Activated CD4-positive, alpha-beta T cell treated with anti-CD3 and anti-CD28 coated beads, Interleukin-2, Interleukin-6, amounts not matched to agents 100 ng/mL and 50 ng/mL, durations not matched to agents 16 hours and 8 hours (primary cell): ENCODE measurements around the gene FOXO3.

Source experiments
- DNase-seq: peaks from one replicate; pipeline ENCODE4 v3.0.0-alpha.2; 2020

The FOXO3 gene

DNA sequence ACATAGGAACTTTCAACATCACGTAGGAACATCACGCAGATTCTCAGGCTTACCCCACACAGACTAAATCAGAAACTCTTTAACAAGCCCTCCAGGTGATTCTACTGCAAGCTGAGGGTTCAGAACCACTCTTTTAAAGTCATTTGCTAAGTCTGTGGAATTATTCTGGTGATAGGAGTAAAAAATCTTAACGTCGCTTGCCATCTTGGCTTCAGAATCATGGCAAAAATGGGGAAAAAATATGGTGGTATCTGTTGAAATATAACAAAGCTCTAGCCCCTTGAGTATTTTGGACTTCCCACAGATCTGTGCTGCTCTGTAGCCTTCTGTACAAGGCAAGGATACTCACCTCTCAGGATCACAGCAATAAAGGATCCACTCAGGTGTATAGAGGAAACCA, 17.4 kb downstream of the FOXO3 start:
- DNase-seq, result no peak

DNA sequence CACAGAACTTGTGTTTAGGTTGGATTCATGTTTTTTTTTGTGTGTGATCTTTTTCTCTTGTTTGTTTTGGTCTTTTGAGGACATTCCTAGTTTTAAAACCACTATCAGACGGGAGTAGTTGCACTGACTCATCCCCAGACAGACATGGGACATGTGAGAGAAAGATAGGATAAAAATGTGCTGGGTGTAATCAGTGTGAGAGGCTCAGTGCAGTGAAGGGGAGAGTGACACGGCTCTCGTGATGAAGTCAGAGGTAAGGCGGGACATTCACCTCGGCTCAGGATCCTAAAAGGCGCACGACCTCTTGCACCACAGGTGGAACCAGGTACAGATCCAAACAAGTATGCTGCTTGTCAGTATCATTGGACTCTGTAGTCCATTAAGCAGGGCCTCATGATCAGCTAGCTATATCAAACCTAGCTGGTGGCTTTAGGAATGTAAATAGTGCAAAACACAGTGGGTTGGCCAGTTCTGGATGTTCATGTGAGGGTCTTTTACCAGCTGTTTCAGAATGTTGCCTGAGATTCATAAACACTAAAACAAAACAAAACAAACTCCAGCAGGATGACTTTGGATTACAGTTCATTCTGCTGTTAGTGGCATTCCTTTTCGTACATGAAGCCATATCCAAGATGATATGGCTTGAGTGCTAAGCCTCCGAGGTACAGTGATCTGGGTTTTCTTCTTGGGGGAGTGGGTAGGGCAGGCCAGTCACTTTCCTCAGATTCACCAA, 18.0 kb downstream of the FOXO3 start:
- no peak for DNase-seq

DNA sequence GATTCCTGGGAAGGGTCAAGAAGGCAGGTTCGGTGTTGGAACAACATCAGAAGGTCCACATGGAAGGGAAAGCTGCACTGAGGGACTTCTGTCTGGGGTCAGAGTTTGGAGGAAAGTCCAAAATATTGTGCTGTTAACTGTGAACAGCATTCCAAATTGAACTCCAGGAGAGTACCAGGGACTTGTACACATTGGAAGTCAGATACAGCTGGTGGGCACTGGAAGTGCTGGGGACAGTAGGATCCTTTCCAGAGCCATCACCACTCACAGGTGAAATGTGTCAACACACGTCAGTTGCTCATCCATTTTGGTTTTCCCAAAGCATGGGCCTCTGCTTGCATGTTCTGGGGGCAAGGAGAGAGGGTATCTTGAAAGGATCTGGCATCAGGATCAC, 18.6 kb downstream of the FOXO3 start:
- no peak for DNase-seq

DNA sequence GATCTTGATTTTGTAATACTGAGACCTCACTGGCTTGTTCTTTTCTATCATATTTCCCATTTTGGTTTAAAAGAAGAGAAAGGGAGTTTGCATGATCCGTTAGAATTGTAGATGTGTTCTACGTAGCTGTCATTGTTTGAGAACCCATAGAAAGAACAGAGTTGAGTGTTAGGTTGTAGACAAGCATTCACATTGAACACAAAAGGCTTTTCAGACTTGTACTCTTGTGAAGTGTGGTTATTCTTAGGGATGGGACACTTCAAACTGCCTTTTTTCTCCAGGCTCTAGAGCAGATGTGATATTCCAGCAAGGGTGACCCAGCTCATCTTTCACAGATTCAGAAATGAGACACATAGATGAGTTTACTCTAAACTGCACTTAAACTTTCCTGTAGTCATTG, 19.9 kb downstream of the FOXO3 start:
- DNase-seq, result no peak

DNA sequence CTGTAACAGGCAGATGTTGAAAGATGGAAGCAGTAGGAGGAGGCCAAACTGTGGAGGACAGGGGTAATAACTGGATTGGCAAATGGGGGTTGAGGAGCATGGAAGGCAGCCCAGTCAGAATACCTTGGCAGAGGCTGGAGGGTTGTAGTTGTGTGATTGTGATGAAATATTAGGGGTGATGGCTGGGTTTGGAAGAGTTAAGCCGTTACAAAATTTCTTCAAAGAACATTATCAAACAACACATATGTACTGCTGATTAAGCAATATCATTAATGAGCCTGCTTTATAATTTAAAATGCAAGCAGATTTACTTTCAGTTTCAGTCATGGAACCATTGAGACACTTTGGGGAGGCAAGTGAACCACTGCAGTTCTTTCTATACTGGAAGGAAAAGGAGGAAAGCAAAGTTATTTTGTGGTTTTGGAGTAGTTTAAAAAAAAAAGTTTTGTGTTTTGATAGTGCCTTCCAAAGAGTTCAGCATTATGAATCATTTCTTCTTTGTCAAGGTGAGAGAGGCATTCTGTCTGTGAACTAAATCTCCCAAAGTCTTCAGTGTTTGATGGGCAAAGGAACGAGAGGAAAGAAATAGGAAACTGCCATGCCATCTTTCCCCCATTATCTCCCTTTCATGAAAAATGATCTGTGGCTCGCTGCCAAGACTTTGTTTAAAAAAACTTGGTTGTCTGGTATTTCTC, 20.7 kb downstream of the FOXO3 start:
- DNase-seq, result peak; percentile 11

DNA sequence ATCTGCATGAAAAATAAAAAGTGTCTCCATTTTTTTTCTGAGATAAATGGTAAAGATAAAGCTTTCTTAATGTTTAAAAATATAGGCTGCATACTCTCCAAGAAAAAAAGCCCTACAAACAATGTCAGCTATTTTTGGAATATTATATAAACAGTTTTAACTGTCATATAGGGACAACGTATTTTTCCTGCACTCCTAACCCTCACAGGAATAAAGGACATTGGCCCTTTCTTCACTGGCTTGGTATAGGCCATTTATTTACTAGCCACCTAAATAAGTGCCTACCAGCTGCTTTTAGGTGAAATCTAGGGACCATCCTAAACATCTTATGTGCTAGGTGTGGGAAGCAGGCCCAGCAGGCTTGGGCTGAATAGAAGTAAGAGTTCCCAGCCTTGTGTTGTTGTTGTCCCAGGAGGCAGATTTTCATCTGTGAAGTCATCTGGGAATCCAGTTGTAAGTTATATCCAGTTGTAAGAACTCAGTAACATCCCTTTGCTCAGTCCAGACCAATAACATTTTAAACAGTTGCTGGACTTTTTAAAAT, 21.3 kb downstream of the FOXO3 start:
- DNase-seq, result no peak

DNA sequence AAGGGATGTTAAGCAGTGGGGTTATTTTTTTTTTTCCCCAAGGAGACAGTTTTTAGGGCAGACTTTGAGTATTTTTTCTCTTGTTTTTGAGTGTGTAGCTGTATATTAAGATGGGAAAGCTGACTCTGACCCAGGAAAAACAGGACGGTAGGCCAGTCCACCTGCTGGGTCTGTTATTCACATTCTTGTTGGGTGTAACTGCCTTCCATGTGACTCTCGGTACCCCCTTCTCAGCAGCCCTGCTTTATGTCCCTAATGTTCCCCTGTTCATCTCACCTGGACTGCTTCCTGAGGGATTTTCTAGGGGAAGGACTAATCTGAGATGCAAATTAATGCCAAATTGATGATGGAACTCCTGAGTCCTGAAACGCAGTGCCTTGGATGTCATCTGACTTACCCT, 21.9 kb downstream of the FOXO3 start:
- DNase-seq, result no peak

DNA sequence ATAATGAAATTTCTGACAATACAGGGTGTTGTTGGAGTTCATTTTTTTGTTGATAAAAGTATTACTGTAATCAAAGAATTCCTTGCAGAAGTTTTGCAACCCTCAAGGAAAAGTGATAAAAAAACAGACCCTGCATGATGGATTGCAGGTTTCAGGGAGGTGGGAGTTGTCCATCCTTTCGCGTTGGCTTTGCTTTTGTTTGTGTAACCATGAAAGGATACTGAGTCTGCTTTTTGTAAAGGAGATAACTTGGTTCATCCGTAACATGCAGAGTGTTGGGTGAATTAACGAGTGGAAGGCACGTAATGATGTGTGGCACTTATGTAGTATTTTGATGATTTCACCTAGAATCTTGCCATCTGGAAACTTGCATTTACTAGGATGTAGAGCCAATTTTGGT, 23.6 kb downstream of the FOXO3 start:
- no peak for DNase-seq

DNA sequence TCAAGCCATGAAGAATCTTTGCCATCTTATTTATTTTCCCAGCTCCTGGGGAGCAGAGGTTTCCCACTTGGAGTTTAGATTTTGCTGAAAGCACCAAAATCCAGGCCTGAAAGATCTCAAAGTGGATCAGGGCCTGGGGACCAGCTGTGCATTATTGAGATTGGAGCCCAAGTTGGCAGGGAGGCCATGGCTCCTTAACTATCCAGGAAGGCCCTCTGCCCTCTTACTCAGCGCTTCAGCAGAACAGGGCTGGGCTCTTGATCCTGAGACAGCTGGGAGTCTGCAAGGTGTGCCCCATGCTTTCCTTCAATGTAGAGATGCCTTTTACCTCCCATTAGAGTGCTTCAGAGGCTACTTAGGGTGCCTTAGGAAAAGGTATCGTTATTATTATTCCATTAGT, 24.6 kb downstream of the FOXO3 start:
- no peak for DNase-seq

DNA sequence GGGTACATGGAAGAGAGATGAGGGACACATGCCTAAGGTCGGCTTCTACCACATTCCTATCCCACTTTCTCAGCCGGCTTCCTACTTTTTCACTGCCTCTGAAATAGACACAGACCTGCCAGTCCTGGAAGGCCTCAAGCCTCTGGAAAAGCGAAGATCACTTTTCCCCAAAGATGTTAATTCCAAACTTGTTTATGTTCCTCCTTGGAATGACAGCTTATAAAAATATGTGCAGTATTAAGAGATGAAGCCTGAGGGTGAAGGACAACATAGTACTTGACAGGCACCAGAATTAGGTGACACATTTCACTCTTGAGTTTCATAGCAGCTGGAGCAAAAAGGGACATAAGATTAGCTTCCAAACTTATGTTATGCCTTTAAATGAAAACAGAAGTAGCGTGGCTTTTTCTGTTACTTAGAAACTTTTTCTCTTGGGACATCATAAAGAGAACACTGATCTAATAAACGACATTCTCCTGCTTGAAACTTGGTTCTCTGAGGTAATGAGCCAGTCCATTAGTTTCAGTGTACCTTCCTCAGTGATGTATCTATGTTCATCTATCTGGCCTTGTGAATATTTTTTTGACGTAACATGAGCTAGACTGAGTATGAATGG, 25.3 kb downstream of the FOXO3 start:
- DNase-seq, result no peak

DNA sequence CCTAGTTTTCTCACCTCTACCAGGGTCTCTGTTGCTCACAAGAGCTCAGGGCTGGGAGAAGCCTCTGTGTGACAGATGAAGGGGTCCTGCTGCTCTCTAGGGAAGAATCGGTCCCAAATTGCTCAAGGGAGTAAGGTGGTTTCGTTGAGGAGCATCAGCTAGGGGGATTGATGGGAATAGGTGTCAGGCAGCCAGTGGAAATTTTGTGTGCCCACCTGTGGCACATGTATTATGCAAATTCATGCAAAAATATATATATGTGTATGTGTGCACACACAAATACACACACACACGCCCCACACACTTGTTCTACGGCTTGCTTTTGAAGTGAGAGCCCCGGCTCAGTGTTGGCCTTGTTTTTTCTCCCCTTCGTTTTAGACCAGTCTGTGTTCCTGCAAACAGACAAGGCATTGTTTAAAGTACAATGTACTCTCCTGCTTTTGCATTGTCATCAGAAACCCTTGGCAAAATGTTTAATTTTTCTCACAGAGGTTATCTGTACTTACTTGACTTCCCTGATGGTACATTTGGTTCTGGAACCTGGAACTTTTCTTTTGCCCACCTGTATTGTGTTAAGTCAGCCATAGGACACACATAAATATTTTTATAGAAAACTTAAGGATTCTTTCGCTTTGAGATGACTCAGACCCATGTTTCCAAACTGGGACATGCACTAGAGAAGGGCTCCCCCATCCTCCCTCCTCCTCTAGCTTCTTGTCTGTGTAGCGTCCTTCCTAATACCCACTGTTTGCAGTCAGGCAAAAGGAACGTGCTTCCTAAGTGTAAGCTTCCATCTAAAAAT, 26.7 kb downstream of the FOXO3 start:
- no peak for DNase-seq

DNA sequence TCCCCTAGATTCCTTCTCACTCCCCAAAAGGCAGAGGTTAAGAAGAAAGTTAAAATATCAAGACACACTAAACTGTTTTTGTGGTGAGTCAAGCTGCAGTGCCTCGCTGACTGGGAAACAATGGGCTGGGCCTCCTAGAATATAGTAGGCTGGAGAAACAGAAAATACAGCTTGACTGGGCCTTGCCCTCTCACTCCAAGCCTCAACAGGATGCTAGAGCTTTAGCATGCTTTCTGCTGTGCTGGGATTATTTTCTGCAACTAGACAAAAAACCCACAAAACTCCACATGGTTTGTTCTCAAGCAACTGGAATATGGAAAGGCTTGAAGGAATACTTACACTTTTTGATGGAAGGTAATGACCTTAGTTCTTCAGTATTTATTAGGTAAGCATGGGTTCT, 27.9 kb downstream of the FOXO3 start:
- DNase-seq, result no peak

DNA sequence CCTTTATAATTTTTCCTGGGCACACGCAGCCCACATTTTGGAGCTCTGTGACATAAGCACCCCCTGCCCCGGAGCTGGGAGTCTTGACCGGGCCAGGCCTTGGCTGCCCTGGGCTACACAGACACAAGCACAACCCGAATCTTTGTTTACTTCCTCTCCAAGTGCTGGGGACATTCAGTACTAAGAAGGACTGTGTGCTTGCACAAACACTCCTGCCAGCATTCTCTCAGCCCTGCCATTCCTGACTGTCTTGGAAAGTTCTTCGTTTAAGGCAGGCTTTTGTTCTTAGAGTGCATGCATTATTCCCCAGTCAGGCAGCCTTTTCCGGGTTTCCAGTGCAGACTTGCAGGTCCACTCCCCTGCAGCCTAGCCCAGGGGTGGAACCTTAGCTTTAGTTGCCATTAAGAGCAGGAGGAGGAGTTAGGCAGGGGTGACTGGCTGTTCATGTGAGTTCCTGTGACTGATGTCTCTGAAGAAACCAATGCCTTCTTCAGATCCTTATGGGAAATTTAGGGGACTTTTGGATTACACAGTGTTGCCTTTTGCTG, 28.6 kb downstream of the FOXO3 start:
- no peak for DNase-seq

DNA sequence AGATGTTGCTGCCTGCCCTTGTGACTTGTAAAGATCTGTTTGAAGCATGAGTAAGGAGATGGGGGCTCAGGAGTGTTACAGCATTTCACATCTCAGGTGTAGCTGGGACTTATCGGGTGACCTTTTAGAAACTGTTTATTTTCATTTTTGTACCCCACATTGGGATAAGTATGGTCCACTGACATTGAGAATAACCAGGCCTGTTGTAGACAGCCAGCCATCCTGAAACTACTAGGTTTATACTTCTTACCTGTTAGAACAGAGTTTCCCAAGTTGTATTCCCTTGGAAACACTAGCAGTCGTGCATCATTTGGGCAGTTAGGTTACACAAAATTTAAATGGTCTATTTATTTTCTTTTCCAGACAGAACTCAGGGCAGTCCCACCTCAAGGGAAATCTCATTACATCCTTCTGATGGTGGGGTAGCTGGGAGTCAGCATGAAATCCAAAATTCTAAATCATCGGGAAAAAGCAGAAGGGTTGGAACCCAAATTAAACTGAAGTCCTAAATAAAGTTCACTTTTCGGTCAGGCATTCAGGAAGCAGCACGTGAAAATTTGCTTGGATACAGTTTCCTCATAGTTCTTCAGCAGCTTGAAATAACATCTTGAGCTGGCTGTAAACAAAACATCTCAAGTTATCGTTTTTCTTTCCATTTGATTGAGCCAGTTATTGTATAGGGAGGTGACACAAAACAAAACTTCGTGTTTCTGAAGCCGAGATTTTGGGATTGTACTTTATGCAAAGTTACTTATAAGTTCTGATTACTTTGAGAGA, 30.5 kb downstream of the FOXO3 start:
- DNase-seq, result no peak

DNA sequence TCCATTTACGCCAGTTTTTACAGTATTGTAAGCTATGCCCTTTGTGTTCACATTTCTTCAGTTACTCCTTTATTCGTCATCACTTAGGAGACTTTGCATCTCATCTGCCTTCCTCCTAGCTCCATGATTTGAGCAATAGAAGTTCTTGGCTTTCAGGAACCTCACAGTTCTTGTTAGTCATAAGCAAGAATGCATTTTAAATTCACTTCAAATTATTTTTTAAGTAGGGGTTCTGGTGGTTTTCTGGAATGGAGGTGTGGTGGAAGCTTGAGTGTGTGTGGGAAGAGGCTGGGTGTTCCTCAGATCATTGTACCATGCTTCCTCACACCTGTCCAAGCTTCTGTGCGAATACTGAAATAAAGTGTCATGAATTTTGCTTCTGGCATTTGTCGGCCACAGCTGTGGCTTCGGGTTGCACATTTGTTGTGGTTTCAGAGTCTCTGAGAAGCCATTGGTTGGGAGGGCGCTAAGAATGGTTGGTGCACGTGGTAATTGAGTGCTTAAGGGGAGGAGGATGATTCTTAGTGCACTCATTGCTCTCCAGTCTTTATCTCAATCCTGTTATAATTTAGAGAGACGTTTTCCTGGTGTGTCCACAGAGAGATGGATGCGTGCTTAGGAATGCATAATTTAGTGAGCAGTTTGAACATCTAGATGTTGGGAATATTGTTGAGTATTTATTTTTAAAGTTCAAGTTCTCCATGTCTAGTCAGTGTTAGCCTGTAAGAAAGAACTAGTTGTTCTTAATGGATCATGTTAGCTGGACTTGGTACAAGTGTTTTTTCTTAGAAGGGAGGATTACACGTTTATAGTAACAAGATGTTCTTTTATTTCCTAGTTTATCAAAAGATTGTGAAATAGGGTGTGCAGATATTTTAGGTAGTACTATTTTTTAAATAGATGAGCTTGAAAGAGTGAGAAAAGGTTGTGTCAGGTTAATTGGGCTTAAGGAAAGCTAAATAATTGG, 31.9 kb downstream of the FOXO3 start:
- DNase-seq, result peak; percentile 47

DNA sequence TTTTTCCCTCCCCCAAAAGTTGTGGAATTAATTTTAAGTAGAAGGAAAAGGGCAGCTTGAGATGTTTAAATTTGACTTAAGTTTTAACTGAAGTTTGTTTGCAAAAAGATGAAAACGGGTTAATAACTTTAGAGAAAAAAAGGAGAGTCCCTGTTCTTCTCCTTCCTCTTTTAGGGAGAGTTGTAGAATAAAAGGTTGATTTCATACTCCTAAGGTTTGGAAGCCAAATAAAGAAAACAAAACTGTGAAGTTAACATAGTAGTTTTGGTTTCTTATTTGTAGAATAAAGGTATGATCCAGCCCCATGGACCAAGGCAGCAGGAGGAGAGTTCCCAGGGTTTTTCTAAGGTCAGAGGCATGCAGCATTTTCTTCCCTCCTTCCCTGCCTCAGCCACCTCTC, 33.4 kb downstream of the FOXO3 start:
- no peak for DNase-seq

DNA sequence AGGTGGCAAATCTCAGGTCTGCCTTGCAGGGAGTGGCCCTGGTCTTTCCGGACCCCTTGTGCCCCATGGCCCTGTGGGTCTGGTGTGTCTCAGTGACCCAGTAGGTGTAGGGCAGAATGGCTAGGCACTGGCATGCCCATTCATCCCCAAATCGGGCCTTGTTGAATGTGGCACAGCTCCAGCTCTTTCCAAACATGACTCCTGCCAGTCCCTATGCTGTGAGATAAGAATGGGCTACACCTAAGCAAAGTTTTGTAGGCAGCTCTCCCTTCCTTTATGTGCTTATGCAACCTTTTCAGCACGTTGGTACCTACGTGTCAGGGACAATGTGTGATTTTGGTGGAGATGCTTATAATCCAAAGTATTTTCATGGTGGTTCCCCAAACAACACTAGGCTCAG, 33.9 kb downstream of the FOXO3 start:
- no peak for DNase-seq

DNA sequence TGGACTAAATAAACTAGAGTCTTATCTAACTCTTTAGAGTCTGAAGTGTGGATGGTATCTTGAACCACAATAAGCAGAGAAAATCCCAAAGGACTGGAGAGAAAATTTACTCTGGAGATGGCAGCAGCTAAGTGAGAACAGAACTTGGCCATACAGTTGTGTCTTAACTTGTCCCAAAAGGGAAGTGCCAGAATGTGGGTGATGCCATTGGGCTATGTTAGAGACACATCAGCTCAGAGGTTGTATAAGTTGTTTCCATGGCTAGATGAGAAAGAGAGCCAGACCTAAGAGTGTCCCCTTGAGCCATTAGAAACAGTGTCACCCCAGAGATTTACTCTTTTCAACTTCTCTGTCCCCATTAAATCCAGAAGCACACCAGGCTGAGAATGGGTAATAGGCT, 36.2 kb downstream of the FOXO3 start:
- no peak for DNase-seq

DNA sequence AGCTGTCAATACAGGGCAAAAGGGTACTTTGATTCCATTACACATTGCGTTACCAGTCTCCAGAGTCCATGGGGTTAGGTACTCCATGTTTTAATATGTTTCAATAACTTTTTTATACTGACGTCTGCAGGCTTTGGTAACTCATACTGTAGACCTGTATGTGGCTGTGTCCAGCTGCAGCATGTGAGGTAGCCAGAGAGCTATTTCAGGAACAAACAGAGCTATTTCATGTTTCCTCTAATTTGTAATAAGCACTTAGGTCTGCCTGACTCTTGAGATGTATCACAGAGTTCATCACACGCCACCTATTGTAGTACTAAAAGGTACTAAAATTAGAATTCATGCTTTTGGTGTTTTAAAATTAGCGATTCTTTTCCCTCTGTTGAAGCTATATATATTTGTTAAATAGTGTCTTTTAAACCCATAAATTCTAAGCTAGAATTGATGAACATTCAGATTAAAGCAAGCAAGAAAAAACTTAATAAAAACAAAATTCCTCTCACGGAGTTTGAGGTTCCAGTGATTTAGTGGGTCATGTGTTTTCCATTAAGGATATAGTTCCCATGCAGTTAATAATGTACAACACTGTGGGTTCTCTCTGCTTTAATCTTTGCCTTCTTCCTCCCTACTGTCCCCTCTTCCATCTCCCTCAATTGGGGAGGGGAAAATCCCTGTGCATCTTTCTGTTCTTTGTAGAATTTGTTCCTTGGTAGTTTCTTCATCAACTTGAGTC, 37.0 kb downstream of the FOXO3 start:
- DNase-seq, result no peak

DNA sequence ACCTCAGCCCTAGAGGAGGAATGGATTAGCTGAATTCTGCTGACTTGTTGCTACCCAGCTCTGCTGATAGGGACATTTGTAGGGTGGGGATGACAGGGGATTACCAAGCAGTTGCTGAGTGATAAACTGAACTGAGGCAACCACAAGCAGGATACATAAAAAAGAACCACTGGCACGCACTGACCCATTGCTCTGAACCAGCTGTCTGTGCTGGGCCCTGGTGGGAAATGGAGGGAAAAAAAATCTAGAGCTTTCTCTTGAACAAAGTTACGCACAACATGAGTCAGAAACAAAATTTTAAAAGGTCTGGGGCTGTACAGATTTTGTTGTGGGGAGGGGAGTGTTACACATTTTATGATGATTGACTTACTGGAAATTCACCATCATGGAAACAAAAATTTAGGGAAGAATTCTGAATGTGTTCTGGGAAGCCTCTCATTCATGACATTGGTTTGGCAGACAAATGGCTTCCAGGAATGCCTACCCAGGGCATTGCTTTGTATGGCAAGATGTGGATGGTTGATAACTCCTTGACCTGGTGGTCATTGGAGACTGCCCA, 37.7 kb downstream of the FOXO3 start:
- DNase-seq, result peak; percentile 68
